HG03575 (cell line): Measurements from ENCODE around the gene COL19A1.

ENCODE experiments used
- ATAC-seq: cut with Tn5 transposase; IDR thresholded peaks from one replicate; pipeline ENCODE4 v1.9.1; 2021; ENCODE audit not compliant: unreplicated experiment, insufficient number of reproducible peaks, low FRiP score; ENCODE audit errors: extremely low read depth

Gene COL19A1

DNA sequence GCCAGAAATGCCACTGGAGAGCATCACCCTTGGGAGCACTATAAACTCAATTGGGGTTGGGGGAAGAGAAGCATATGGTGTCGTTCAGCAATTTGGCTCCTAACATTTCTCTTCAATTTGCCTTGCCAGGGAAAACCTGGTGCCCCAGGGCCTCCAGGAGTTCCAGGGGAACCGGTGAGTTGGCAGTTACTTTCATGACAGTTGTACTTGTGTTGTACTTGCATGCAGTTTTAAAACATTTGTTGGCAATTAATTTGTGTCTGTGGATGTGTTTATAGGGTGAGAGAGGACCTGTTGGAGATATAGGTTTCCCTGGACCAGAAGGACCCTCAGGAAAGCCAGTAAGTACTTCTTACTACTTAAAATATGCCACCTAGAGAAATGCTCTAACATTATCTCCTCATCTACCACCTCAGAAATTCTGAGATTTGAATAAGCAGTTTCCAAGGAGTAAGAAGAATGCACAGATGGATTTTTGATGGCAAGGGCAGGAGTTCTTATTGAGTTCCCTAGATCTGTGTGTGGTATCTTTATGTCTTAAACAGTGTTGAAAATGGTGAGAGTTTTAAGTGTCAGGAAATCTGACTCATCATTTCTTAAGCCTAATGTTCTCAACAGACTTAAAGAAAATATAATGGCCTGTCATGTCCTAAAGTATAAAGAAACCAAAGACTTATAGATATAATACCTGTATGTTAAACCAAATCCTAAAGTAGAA, 314.0 kb downstream of the COL19A1 start:
- ATAC-seq = no peak

DNA sequence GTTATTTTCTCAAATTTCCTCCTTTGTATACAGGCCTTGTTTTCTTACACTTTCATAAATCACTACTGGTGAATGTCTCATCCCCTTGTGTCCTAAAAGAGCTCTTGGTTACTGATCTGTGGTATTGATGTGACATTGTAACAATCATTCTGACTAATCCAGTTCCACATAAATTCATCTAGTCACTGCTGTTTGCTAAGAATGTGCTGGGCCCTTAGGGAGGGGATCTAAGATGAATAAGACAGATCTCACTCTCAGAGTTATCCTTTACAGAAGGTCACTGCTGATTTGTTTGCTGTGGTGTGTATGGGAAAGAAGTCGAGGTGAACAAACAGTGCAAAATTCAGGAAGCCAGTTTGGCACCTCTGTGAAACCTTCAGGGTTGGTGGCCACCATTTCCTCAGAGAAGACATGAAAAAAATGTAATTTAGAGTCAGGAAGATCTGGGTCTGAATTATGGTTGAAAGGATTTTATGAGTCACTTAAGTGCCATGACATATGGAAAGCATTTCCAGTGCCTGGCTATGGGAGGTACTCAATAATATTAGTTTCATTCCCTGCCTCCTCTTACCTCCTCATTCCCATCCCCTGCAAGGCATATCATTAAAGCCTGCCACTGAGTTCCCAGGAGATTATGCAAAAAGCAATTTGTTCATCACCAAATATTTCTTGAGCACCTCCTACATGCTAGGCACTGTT, 314.7 kb downstream of the COL19A1 start:
- no peak for ATAC-seq

DNA sequence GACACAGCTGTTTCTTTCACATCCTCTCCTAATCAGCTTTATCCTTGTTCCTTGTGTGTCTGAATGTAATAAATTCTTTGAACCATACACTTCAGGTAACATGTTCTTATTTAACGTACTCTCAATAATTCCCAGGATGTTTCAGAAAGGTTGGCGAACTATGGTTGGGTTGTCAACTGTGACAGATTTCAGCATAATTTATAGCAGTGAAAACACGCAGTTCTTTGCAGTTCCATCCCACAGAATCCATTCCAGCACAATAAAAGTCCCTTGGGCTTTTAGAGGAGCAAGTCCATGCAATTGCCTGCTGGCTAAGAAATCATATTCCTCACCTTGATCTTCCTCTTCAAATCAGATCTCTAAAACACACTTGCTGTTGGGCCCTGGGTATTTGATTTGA, 317.2 kb downstream of the COL19A1 start:
- ATAC-seq = no peak

DNA sequence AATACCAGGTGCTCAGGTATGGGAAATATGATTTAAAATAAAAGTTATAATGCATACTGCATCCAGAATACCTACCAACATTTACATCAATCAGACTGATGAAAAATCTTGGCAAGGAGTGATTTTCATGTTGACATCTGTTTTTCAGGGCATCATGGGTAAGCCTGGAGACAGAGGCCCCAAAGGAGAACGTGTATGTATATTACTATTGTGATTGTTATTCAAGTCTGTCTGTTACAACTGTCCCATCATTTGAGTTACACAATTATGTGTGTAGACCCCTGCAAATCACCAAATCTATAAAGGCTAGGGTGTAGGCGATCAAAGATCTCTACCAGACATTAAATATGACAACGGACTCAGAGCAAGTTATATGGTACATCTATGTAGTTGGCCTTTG, 318.4 kb downstream of the COL19A1 start:
- no peak for ATAC-seq

DNA sequence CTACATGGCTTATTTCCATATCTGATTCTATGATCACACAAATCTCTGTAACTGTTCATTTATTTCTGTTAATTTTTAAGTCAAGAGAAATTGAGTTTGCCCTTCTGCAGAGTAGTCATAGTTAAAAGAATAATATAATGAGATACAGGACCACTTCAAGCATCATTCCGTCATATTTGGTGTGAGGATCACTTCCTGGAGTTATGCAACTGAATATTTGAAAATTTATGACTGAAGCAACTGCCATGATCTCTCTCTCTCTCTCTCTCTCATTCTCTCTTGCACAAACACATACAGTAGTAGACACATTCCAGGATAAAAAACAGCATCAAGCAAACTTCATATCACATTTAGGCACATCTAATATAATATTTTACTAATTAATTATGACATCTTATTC, 320.1 kb downstream of the COL19A1 start:
- ATAC-seq = no peak

DNA sequence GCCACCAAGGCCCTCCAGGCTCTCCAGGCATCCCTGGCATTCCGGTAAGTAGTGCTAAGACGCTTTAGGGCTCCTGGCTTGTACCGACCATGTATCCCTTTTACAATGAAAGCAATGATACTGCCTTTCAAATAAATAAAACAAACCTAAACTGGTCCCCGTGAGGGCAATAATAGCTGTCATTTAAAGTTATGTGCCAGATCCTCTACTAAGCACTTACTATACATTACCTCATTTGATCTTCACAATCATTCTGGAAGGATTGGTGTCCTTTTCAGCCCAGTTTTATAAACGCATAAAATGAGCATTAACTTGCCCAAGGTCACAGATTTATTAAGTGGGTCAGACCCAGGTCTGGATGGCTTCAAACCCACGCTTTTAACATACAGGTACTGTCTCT, 321.8 kb downstream of the COL19A1 start:
- ATAC-seq = no peak

DNA sequence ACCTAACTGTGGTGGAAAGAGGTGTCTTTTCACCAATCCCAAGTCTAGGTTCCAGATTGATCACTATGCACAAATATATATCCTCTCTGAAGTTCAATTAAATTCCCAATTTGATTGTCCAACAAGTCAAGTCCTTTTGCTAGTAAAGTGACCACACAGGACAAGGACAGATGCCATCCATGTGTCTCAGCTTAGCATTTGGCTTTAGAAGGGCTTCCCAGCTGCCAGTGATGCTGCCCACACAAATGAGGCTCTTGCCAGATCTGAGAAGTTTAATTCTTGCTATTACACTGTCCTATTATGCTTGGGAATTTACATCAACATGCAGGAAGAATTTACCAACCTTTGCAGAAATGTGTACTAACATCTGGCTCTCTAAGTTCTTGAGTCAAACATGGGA, 328.1 kb downstream of the COL19A1 start:
- ATAC-seq = no peak

DNA sequence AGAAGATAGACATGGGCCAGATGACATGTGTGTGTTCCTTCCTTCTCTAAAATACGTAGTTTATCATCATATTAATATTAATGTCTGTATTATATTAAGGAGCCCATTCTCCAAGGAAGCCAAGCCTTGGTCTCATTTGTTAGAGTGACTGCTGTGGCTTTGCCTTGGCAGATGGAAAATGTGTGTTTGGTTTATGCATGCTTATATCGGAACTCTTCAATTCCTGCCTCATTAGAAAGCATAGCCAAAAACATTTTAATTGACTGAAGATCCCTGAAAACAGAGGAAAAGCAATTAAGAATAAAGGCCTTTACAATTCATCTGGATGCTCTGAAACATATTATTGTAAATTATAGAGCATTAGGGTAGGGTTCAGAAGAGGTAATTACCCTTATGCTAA, 330.2 kb downstream of the COL19A1 start:
- ATAC-seq = no peak

DNA sequence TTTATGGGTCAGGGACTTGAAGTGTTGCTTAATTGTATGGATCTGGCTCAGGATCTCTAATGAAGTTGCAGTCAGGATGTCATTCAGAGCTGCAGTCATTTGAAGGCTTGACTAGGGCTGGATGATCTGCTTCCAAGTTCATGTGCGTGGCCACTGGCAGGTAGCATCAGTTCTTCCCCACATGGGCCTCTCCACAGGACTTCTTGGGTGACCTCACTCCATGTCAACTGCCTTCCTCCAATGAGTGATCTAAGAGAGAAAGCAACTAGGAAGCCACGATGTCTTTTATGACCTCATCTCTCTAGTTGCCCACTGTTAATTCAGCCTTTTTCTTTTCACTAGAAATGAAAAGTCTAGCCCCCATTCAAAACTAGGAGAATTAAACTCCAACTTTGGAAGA, 332.4 kb downstream of the COL19A1 start:
- no peak for ATAC-seq

DNA sequence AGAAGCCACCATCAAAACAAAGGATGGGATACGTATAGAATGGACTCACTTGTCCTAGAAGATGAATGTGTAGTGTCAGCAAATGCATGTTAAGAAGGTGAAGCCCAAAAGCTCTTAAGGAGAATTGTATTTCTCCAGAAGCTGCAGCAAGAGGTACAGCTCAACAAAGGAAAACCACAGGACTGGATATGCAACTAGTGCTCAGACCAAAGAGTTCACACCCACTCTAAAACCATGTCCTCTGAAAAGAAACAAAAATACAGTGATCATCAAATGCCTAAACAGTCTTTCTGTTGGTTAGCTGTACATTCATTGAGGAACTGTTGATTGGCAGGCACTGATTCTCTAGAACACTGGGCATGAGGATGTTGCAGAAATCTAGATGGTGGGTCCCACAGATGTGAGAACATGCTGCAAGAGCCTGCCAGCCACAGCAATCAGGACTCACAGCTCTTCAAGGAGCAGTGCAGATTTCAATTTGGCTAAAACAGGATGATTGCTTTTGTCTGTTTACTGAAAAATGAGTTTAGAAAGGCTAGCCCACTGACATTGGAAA, 342.0 kb downstream of the COL19A1 start:
- no peak for ATAC-seq

DNA sequence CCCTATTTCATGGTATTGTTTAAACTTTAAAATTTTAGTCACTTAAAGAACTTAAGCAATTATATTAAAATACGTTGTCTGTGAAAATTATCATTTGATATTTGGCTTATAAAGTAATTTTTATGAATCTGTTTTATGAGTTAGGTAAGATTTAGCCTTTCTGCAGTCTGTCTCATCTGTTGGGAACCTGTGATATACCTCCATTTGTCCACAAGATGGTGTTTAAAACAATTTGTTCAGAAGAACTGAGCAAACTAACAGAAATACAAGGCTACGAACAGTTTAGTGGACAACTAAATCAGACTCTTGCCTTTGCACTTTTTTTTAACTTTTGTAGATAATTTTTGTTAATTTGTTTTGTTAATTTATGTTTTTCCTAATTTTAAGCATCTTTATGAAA, 344.1 kb downstream of the COL19A1 start:
- ATAC-seq = no peak

DNA sequence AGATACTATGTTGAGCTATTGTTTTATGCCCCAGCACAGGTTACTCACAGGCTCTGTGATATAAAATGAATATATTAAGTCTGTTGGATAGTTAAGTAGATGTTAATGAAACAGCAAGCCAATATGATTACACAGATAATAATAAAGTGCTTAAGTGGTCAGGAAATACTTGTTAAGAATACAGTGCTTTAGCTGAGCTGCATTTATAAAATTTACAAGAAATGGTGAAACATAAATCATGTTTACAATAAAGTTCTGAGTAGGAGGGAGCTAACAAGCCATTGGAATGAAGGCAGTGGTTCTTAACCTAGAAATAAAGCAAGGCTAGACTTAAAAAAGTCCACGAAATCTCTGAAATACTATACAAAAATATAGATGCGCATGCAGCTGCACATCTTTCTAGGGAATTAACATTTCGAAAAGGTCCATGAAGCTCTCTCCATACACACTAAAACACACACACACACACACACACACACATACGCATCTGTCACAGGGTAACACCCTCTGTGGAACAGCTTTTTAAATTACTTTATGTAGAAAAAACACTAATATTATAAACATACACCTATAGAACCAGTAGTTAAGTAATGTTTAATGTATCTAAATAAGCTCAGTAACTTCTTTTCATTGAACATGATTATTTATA, 349.2 kb downstream of the COL19A1 start:
- ATAC-seq = no peak

DNA sequence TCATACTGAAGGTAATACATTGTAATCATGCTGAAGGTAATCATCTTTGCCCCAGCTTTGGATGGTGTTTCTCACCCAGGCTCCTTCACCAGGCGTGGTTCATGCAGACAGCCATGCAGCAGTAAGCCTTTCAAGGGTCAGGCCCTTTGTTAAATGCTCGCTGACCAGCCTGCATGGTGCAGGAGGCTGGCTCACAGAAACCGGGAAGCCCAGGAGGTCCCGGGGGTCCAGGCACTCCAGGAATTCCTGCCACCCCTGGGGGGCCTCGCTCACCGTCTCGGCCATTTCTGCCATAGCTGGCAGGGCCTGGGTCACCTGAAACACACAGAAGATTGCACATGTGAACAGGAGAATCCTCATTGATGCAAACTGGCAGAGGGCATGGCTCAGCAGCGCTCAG, 350.4 kb downstream of the COL19A1 start:
- no peak for ATAC-seq

DNA sequence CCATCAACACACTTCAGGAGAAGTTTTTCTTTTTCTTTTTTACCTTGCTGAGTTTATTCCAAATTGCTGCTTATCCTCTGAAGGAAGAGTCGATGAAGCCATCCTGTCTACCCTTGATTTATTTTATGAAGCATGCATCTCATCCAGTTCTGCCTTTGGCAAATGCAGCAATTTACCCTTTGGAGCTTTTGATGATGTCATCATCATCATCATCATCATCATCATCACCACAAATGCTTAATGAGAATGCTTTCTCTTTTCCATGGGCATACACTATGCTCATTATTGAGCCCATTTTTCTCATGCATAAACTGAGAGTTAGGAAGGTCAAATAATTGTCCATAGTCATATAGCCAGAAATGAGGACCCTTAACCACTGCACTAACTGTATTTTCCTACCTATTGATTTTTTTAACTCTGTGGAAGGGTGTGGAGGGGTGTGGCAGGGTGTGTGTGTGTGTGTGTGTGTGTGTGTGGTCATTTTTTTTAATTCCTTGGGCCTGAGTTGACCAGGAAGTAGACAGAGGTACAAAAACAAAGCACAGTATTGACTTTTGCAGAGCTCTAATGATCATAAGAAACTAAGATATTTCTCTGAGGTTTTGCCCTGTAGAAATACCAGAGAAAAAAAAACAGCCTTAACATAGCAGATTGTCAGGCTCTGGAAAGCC, 353.7 kb downstream of the COL19A1 start:
- ATAC-seq = no peak

DNA sequence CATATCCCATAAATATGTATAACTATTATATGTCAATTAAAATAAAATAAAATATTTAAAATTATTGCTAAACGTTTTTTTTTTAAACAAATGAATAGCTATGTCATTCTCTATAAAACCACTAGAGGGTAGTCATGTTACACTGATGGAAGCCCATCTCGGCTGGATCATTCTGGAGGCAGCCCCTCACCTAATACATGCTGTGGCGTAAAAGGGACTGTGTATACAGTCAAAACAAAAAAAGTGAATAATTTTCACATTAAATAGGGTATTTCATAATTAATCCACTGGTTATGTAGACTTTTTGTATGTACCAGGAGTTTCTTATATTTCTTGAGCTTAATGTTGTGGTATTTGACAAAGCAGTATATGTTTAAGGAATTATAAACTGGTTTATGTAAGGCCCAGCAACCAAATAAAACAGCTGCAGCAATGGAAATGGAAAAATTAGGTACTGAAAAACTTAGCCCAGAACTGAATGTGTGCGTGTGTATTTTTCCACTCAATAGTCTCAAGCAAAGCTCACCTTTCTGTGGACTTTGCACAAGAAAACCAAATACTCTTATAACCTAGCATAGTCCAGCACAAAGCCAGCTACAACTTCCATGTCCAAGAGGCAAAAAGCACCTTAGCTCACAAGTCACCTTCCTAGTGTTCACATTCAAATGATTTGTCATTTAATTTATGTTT, 354.8 kb downstream of the COL19A1 start:
- no peak for ATAC-seq

DNA sequence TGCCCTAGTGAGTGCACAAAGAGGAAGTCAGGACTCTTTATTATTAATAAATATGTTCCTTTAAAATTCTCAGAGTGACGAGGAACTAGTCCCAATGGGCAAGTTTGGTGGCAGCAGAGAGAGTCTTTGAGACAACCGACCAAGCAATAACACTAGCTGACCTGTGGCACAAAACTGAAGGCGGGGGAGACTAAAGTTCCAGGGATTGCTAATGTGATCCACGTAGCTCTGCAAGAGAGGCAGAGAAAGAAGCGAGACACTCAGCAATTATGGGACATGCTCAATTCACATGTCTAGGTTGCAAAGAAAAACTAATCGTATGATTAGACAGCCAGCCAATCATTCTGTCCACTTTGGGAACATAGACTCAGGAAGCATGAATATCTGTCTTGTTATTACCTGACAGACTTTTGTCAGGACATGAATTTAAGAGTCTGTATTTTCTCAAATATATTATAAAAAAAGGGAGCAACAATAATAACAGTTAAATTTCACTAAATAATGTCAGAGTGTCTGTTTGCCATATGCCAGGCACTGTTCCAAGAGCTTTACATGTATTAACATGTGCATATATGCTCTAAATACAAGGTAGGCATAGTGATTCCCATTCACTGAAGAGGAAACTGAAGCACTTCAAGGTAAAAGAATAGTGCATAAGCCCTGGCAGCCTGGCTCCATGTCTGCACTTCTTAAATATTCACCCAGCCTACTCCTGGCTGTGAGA, 355.5 kb downstream of the COL19A1 start:
- no peak for ATAC-seq

DNA sequence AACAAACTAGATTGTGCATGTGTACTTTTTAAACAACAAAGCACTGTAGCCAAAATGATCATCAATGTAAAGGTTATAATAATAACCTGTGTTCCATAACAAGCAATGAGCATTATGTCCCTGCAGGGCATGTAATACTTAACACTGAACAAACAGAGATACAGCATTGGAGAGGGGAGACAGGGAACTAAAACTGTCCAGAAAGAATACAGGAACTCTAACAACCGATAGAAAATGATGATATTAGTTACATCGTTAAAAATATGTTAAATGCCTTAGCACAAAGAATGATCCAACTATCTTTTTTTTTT, 356.0 kb downstream of the COL19A1 start:
- ATAC-seq = no peak

DNA sequence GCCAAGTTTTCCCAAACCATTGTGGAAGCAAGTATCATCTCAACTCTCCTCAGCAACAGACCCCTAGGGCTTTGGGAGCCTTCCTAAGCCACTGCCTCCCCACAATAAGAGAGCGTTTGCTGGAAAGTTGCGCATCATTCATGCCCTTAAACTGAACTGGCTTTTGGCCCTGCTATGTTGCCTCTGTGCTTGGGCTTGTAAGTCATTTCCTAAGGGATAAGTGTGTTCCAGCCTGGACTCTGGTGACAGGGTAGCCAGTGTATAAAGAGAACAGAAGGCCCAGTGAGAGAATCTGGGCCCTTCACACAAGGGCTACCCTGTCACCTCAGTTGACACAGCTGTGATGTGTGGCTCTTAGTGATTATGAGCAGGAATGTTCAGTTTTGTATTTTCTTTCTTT, 358.7 kb downstream of the COL19A1 start:
- ATAC-seq = no peak

DNA sequence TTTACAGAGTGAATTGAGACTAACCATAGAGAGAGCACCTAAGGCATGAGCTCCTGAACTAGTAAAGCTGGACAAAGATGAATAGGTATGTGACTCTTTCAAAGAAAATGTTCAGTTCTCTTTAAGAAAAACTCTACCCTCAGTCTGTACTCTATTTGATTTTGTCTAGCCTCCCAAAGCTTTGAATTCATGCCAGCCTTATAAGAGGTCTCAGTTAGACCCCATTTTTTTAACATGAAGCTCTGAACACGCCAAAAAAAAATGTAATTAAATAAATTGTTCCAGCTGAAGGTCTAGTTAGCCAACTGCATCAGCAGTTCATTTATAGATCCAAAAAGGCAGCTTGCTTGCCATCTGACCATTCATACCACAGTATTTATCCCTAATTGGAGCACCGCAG, 365.0 kb downstream of the COL19A1 start:
- no peak for ATAC-seq
